ENCODE data around the gene PPIL1. TPM values are rescaled to one million over a fixed set of nuclear protein-coding genes. Genes with fewer than 3 reads are reported as not detected.
A peak's percentile ranks its signal among the peaks of the same experiment; 100 is the strongest.

The PPIL1 gene
- total RNA-seq, 2 donors from 2014 or later = 30.3 to 40.8 TPM

DNA sequence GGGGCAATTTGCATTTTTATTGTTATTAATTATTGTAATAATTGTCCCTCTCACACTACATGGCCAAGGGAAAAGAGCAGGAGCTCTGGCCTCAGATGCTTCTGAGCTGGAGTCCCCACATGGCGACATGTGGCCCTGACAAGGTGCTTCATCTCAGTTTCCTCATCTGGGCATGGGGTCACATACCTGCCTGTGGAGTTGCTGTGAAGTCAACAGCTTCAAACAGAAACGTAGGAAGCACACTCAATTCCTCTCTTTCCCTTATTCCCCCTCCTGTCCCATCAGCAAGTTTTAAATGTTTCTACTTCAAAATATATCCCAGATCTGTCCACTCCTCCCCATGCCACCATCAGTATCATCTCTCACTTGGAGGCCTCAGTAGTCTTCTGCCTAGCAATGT is 44.0 kb downstream of the PPIL1 start:
- Mint-ChIP-seq H3K4me3 (no peak overlapping the region), H3K27ac (no peak overlapping the region), H3K36me3 (no peaks in the 10 kb centered on the region), H3K27me3 (peaks cover 0 to 12% of the 10 kb centered on the region in 2 donors), H3K9me3 (no peaks in the 10 kb centered on the region), H3K4me1 (ENCODE audit: low read depth in 2 of 2) (peaks cover 7 to 10% of the 10 kb centered on the region in 2 donors)
- DNase-seq (ENCODE audit: low spot score) = no peak
- no peak for ATAC-seq

DNA sequence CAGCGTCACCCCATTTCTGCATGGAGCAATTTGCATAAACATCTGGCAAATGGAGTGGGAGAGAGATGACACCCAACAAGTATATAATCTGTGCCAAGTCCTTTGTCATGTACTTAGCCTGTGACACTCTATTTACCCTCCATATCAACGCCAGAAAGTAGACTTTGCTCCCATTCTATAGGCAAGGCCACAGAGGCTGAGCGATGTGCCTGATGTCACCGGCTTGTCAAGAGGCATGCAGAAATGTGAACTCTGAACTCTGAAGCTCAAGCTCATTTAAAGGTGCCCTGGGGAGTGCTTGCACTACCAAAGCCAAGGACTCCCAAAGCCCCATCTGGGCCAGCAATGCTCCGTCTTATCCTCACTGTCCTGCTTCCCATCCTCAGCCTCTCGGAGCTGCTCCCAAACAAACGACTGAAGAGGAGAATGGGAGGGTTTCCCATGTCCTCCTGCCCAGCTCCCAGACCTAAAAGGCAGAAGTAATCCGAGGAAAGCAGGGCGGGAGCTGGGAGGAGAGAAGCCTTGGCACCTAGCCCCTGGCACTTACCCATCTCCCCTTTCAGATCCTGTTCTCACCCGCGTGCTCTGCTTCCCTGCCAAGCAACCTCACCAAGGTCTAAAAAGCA is 44.6 kb downstream of the PPIL1 start:
- ATAC-seq (no peak), DNase-seq (ENCODE audit: low spot score) (no peak)
- Mint-ChIP-seq H3K36me3 (no peaks in the 10 kb centered on the region), H3K4me3 (no peak overlapping the region), H3K27me3 (peaks cover 0 to 9% of the 10 kb centered on the region in 2 donors), H3K9me3 (no peaks in the 10 kb centered on the region), H3K27ac (no peak overlapping the region), H3K4me1 (ENCODE audit: low read depth in 2 of 2) (peaks cover 7 to 10% of the 10 kb centered on the region in 2 donors)

DNA sequence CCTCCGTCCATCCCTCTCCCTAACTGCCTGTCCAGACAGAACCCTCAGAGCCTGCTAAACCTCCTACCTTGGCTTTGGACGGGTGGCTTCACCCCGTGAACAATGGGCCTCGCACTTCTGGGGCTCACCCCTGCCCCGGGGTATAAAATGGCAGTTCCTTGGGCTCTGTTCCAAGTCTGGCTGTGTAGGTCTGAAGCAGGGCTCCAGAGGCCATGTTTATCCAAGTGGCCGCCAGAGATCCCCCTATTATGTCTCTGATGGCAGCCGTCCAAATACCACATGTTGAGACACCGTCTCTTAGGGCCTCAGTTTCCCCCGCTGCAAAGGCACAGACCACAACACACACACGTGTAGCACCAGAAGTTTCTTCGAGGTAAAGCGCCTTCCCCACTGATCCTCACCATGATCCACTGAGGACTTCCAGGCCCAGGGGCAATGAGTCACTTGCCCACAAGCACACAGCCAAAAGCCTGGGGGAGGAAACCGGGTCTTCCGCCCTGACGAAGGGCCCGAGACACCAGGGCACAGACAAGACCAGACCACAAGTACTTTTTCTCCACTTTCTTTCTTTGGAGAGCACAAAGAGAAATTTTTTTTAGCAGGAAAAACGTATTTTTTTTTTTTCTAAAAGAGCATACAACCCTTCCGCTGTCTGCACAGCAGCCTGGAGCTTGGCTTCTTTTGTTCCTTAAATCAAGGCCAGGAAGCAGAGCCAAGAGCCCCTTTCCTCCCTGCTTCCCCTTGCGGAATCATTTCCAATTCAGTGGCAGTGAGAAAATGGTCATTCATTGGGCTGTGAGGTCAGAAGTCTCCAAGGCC is 47.1 kb downstream of the PPIL1 start:
- Mint-ChIP-seq H3K4me1 (ENCODE audit: low read depth in 2 of 2) (peaks cover 7 to 10% of the 10 kb centered on the region in 2 donors), H3K27ac (peak overlapping the region in 1 of 2 donors; percentile 38), H3K4me3 (no peak overlapping the region), H3K27me3 (peaks cover 0 to 8% of the 10 kb centered on the region in 2 donors), H3K36me3 (no peaks in the 10 kb centered on the region), H3K9me3 (no peaks in the 10 kb centered on the region)
- ATAC-seq (peak; percentile 71 to 72), DNase-seq (ENCODE audit: low spot score) (no peak)

DNA sequence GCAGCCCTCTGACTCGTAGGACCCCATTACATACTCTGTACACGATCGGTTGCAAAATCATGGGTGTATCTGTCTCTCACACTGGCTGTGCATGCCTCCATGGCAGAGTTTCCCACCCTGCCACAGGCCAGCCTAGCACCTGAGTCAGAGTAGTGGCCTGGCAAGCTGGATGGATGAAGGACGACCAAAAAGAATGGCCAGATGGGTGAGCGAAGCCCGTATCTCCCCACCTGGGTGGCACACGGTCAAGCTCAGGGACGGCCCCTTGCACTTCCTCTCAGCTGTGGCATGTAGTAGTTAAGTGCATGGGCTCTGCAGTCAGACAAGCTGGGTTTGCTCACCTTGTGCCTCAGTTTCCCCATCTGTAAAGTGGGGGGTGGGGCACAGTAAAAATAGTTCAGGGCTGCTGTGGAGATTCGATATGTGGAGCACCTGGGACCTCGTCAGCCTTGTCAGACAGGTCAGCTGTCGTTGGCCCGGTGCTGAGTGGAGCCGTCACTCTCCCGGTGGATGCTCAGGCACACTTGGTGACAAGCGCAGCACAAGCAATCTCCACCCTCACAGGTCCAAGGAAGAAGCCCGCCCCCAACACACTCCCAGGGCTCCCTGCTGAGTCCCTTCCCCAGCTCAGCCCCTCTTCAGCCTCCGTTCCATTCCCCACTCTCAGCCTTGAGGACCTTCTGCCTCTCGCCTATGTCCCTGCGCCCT is 47.9 kb downstream of the PPIL1 start:
- Mint-ChIP-seq H3K4me1 (ENCODE audit: low read depth in 2 of 2) (peaks cover 7 to 12% of the 10 kb centered on the region in 2 donors), H3K9me3 (no peaks in the 10 kb centered on the region), H3K4me3 (no peak overlapping the region), H3K36me3 (no peaks in the 10 kb centered on the region), H3K27ac (no peak overlapping the region), H3K27me3 (peaks cover 0 to 8% of the 10 kb centered on the region in 2 donors)
- DNase-seq (ENCODE audit: low spot score) (no peak), ATAC-seq (no peak)

DNA sequence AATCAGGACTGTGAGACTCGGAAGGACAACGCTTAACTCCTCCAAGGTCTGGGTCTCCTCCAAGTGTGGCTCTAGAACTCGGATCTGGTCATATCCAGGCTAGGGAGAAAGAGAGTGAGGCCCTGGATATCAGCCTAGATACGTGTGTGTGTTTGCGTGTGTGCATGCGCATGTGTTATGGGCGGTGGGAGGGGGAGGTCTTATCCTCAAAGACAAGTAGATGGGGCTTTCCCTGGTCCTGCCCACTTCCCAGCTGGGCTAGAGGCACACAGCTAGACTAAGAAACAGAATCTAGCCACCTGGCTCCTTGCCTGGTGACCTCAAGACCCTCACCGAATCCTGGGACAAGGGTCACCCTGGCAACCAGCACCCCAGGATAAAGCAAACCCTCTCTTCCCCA is 48.6 kb downstream of the PPIL1 start:
- Mint-ChIP-seq H3K4me1 (ENCODE audit: low read depth in 2 of 2) (peaks cover 8 to 13% of the 10 kb centered on the region in 2 donors), H3K27me3 (peaks cover 0 to 8% of the 10 kb centered on the region in 2 donors), H3K27ac (no peak overlapping the region), H3K4me3 (no peak overlapping the region), H3K9me3 (no peaks in the 10 kb centered on the region), H3K36me3 (no peaks in the 10 kb centered on the region)
- DNase-seq (ENCODE audit: low spot score) (no peak), ATAC-seq (no peak)

DNA sequence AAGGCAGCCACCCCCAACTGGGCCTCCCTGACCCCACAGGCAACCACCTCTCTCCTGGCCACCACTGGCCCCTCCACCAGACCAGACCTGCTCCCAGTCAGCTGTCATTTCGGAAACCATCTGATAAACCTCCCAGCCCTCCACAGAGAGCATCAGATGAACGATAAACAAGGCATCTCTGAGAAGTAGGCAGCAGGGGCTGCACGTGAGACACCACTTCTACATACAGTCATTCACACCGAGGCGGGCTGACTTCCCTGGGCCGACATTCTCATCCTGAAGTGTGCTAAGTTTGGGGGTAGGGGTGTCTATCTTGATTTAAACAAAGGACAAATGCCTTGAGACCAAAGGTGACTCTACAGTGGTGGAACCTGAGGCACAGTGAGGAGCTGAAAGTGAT is 49.2 kb downstream of the PPIL1 start:
- no peak overlapping the region for H3K4me3 Mint-ChIP-seq
- ATAC-seq = no peak
- peaks cover 0 to 8% of the 10 kb centered on the region in 2 donors for H3K27me3 Mint-ChIP-seq
- peaks cover 13 to 15% of the 10 kb centered on the region in 2 donors for H3K4me1 Mint-ChIP-seq (ENCODE audit: low read depth in 2 of 2)
- no peak overlapping the region for H3K27ac Mint-ChIP-seq
- no peaks in the 10 kb centered on the region for H3K9me3 Mint-ChIP-seq
- no peak for DNase-seq (ENCODE audit: low spot score)
- no peaks in the 10 kb centered on the region for H3K36me3 Mint-ChIP-seq

DNA sequence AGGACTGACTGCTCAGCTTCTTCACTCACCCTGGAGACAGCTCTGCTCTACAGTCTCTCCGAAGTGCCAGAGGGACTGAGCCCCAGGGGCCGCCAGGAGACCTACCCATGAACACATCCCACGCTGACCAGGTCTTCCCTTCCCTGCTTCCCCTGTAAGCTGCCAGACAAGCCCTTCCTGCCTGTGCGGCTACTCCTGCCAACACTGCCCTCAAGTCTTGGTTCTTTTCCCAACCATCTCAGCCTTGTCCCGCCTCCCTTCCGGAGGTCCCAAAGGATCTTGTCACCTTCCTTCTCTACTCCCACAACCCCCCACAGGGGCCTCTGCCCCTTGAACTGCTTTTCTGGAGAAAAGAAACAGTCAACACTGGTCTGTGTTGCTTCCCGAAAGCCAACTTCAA is 50.4 kb downstream of the PPIL1 start:
- no peak overlapping the region for H3K27ac Mint-ChIP-seq
- peaks cover 13 to 15% of the 10 kb centered on the region in 2 donors for H3K4me1 Mint-ChIP-seq (ENCODE audit: low read depth in 2 of 2)
- peaks cover 0 to 8% of the 10 kb centered on the region in 2 donors for H3K27me3 Mint-ChIP-seq
- no peak overlapping the region for H3K4me3 Mint-ChIP-seq
- no peaks in the 10 kb centered on the region for H3K9me3 Mint-ChIP-seq
- H3K36me3 Mint-ChIP-seq = no peaks in the 10 kb centered on the region
- no peak for DNase-seq (ENCODE audit: low spot score)
- ATAC-seq = no peak

DNA sequence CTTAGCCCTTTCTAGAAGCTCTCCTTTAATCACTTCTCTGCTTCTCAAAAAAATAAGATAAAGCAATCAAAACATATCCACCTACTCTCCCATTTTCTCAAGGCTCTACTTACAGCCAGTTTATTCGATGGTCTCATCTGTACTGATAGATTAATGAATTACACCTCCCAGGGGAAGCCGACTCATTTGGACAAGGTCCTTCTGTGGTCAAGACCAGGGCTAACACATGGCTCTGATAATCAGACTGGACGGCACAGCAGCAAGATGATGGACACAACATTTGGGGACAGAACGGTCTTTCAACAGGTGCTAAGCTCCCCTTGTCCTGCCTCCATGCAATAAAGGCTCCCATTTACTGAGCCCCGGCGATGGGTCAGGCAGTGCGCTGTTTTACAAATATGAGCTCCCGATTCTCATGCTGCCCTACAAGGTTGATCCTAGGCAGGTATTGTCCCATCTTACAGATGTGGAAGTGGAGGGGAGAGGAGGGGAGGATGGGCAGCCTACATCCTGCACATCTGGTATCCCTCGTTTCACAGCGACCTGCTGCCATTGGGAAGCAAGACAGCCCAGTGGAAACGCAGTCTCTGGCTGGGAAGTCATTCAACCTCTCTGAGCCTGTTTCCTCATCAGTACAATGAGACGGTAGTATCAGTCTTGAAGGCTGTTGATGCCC is 51.0 kb downstream of the PPIL1 start:
- no peak overlapping the region for H3K4me3 Mint-ChIP-seq
- H3K4me1 Mint-ChIP-seq (ENCODE audit: low read depth in 2 of 2) = peaks cover 13 to 15% of the 10 kb centered on the region in 2 donors
- H3K27ac Mint-ChIP-seq = no peak overlapping the region
- no peaks in the 10 kb centered on the region for H3K9me3 Mint-ChIP-seq
- H3K27me3 Mint-ChIP-seq = peaks cover 0 to 8% of the 10 kb centered on the region in 2 donors
- H3K36me3 Mint-ChIP-seq = no peaks in the 10 kb centered on the region
- no peak for ATAC-seq
- no peak for DNase-seq (ENCODE audit: low spot score)

DNA sequence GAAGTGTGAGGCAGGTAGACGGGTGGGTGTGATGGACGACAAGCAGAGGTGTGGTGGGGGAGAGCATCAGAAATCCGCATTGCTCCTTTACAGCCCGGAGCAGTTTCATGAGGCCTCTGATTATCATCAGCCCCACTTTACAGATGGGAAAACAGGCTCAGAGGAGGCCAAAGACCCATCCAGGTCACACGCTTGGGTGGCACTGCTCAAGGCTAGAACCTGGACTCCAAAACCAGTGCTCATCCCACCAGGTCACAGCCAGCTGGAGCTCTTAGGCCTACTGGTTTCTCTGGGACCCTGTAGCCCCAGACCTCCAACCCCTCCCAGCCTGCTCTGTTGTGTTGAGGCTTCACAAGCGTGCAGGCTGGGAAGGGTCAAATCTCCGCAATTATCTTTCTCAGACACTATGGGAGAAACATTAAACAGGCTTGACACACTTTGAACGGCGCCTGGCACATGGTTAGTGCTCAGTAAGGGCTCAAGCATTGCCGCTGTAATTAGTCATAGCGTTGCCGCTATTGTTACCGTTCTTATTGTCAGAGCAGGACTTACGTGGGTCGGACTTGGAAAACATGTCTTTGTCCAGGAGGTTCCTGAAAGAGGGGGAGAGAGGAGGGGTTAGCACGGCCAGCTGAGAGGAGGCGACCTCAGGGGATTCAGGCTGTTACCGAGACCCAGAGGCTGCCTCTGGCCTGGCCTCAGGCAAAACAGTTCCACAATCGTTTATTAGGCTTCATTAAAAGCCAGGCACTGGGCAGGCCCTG is 51.9 kb downstream of the PPIL1 start:
- ATAC-seq = no peak
- H3K4me3 Mint-ChIP-seq = no peak overlapping the region

DNA sequence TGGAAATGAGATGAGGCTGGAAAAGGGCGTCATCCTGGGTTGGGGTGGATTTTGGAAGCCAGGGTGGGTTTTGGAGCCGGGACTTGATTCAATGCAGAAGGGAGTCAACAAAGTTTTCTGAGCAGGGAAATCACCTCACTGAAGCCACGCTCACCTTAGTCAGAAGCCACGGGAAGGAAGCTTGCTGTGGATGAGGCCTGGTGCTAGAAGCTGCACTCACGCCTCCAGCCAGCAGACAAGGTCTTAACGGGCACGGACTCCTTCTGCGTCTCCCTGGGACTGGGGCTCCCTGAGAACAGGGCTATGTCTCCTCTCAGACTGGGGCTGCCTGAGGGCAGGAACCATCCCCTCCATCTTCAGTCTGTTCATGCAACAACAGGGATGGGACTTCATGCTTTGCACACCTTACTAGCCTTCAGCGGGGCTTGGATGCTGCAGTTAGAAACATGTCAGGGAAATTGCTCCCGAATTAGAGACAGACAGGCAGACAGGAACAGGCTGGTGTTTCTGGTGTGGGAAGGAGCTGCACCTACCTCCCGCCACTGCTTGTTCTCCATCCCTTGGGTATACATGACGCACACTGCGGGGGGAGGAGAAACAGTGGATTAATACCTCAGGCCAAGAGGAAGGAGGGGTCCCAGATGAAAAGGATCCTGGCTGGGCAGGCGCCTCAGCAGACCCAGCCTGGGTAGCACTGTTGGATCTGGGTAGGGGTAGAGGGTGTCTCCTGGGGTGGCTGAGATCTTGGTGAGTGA is 52.8 kb downstream of the PPIL1 start:
- no peaks in the 10 kb centered on the region for H3K9me3 Mint-ChIP-seq
- H3K4me3 Mint-ChIP-seq = no peak overlapping the region
- peaks cover 5 to 6% of the 10 kb centered on the region in 2 donors for H3K4me1 Mint-ChIP-seq (ENCODE audit: low read depth in 2 of 2)
- peaks cover 0 to 3% of the 10 kb centered on the region in 2 donors for H3K27me3 Mint-ChIP-seq
- DNase-seq (ENCODE audit: low spot score) (no peak), ATAC-seq (peak in 1 of 2 donors; percentile 10)
- no peaks in the 10 kb centered on the region for H3K36me3 Mint-ChIP-seq
- no peak overlapping the region for H3K27ac Mint-ChIP-seq

More for the DNA sequence above, 51.9 kb downstream of the PPIL1 start:
- Mint-ChIP-seq H3K4me1 (ENCODE audit: low read depth in 2 of 2) (peaks cover 12 to 13% of the 10 kb centered on the region in 2 donors), H3K27me3 (peaks cover 0 to 8% of the 10 kb centered on the region in 2 donors), H3K9me3 (no peaks in the 10 kb centered on the region), H3K27ac (no peak overlapping the region), H3K36me3 (no peaks in the 10 kb centered on the region)
- no peak for DNase-seq (ENCODE audit: low spot score)

DNA sequence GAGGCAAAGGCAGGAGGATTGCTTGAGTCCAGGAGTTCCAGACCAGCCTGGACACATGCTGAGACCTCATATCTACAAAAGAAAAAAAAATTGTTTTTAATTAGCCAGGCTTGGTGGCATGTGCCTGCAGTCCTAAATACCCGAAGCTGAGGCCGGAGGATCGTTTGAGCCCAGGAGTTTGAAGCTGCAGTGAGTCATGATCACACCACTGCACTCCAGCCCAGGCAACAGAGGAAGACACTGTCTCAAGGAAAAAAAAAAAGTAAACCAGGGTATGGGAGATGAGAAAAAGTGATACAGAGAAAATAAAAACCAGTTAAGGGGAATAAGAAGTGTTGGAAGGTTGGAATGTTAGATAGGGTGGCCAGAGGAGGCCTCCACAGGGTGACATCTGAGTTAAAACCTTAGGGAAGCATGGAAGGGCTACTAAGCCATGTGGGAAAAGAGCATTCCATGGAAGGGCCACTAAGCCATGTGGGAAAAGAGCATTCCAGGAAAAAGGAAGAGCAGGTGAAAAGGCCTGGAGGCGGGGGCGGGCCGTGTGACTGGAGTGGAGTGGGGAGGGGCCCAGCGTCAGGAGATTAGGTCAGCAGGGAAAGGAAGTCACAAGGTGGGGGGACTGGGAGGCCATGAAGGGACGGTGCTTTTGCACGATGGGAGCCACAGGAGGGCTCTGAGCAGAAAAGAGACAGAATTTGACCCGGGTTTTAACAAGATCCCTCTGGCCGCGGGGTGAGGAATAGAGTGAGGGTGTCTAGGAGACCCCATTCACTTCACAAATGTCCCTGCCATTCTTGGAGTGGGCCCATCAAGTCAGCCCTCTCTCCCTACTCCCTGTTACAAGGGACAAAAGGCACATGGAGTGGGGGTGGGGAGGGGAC is 53.7 kb downstream of the PPIL1 start:
- no peaks in the 10 kb centered on the region for H3K9me3 Mint-ChIP-seq
- no peak for DNase-seq (ENCODE audit: low spot score)
- H3K4me3 Mint-ChIP-seq = no peak overlapping the region
- no peaks in the 10 kb centered on the region for H3K36me3 Mint-ChIP-seq
- no peak for ATAC-seq
- H3K4me1 Mint-ChIP-seq (ENCODE audit: low read depth in 2 of 2) = peaks cover 5 to 6% of the 10 kb centered on the region in 2 donors
- H3K27me3 Mint-ChIP-seq = no peaks in the 10 kb centered on the region
- peak overlapping the region in 1 of 2 donors; percentile 10 for H3K27ac Mint-ChIP-seq

DNA sequence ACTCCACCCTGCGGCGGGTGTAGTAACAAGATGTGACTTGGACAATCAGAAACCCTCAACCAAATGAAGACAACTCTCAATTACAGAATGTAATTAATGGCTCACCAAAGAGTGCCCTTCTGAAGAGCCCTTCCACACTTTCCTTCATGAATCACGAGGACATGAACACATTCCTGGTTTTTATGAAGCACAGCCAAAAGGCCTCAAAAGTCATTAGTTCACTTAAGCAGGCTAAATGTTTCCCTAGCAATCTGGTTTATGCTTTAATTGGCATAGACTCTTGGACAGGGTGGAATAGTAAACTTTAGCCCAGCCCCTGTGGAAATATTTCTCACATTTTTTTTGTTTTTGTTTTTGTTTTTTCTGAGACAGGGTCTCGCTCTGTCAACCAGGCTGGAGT is 55.8 kb downstream of the PPIL1 start:
- Mint-ChIP-seq H3K4me3 (no peak overlapping the region), H3K27ac (no peak overlapping the region), H3K9me3 (no peaks in the 10 kb centered on the region), H3K36me3 (no peaks in the 10 kb centered on the region), H3K4me1 (ENCODE audit: low read depth in 2 of 2) (peaks cover 5 to 6% of the 10 kb centered on the region in 2 donors), H3K27me3 (no peaks in the 10 kb centered on the region)
- ATAC-seq = no peak
- DNase-seq (ENCODE audit: low spot score) = no peak
